SK-N-SH treated with all-trans-retinoic acid at 6 μM for 48 hours (cell line): ENCODE measurements around the gene HCK.

ENCODE experiments used
- ATAC-seq: fragments of 200-7000 bp; cut with Tn5 transposase; 3 replicates; pipeline ENCODE4 v1.9.1; 2020; ENCODE audit warnings: mild to moderate bottlenecking, moderate library complexity
- ARNTL ChIP-seq: fragments of 450-650 bp; formaldehyde crosslinking; IDR thresholded peaks from 2 replicates; pipeline ENCODE4 v1.5.0; 2020; ENCODE audit warnings: low read depth, mild to moderate bottlenecking, moderate library complexity, borderline replicate concordance
- BACH2 ChIP-seq: fragments of 250-450 bp; sonication (Bioruptor Pico); IDR thresholded peaks from 2 replicates; pipeline ENCODE4 v1.9.0; 2021; ENCODE audit warnings: mild to moderate bottlenecking, borderline replicate concordance
- CSDC2 ChIP-seq: fragments of 250-450 bp; sonication (Bioruptor Pico); IDR thresholded peaks from 2 replicates; pipeline ENCODE4 v1.5.0; 2020; ENCODE audit warnings: mild to moderate bottlenecking, moderate library complexity
- CSRNP3 ChIP-seq: fragments of 250-450 bp; sonication (Bioruptor Pico); IDR thresholded peaks from 2 replicates; pipeline ENCODE4 v1.5.1; 2021; ENCODE audit warnings: mild to moderate bottlenecking, moderate library complexity
- ESRRG ChIP-seq: fragments of 250-450 bp; sonication (Bioruptor Pico); IDR thresholded peaks from 2 replicates; pipeline ENCODE4 v1.6.1; 2021; ENCODE audit warnings: mild to moderate bottlenecking
- GLIS3 ChIP-seq: fragments of 250-450 bp; sonication (Bioruptor Pico); IDR thresholded peaks from 2 replicates; pipeline ENCODE4 v1.5.0; 2020; ENCODE audit warnings: mild to moderate bottlenecking, moderate library complexity
- ISL1 ChIP-seq: fragments of 250-450 bp; sonication (Bioruptor Pico); IDR thresholded peaks from 2 replicates; pipeline ENCODE4 v2.1.2; 2022; ENCODE audit warnings: mild to moderate bottlenecking, moderate library complexity
- OSR1 ChIP-seq: fragments of 250-450 bp; sonication (Bioruptor Pico); IDR thresholded peaks from 2 replicates; pipeline ENCODE4 v1.8.0; 2022; ENCODE audit warnings: moderate library complexity, mild to moderate bottlenecking, inconsistent platforms
- PATZ1 ChIP-seq: fragments of 250-450 bp; sonication (Bioruptor Pico); IDR thresholded peaks from 2 replicates; pipeline ENCODE4 v1.8.0; 2020; ENCODE audit warnings: mild to moderate bottlenecking, moderate library complexity, borderline replicate concordance
- PPARA ChIP-seq: fragments of 250-450 bp; sonication (Bioruptor Pico); IDR thresholded peaks from 2 replicates; pipeline ENCODE4 v1.5.0; 2020; ENCODE audit warnings: mild to moderate bottlenecking, borderline replicate concordance
- RARB ChIP-seq: fragments of 250-450 bp; sonication (Bioruptor Pico); IDR thresholded peaks from 2 replicates; pipeline ENCODE4 v1.8.0; 2021; ENCODE audit warnings: mild to moderate bottlenecking, moderate library complexity
- SNAI2 ChIP-seq: fragments of 250-450 bp; sonication (Bioruptor Pico); IDR thresholded peaks from 2 replicates; pipeline ENCODE4 v1.5.0; 2020; ENCODE audit warnings: mild to moderate bottlenecking, moderate library complexity
- TCF4 ChIP-seq: fragments of 250-450 bp; sonication (Bioruptor Pico); IDR thresholded peaks from 2 replicates; pipeline ENCODE4 v1.8.0; 2021; ENCODE audit warnings: mild to moderate bottlenecking, moderate library complexity, borderline replicate concordance
- TOX ChIP-seq: fragments of 250-450 bp; sonication (Bioruptor Pico); IDR thresholded peaks from 2 replicates; pipeline ENCODE4 v1.8.0; 2021; ENCODE audit warnings: mild to moderate bottlenecking, moderate library complexity, borderline replicate concordance
- ZC3H10 ChIP-seq: fragments of 250-450 bp; sonication (Bioruptor Pico); IDR thresholded peaks from 2 replicates; pipeline ENCODE4 v1.5.1; 2021; ENCODE audit warnings: mild to moderate bottlenecking, moderate library complexity
- ZFP3 ChIP-seq: fragments of 250-450 bp; sonication (Bioruptor Pico); IDR thresholded peaks from 2 replicates; pipeline ENCODE4 v1.5.0; 2020; ENCODE audit warnings: mild to moderate bottlenecking, moderate library complexity
- ZFP30 ChIP-seq: fragments of 450-650 bp; formaldehyde crosslinking; IDR thresholded peaks from 2 replicates; pipeline ENCODE4 v1.5.0; 2022; ENCODE audit warnings: mild to moderate bottlenecking, moderate library complexity
- ZNF565 ChIP-seq: fragments of 450-650 bp; formaldehyde crosslinking; conservative IDR thresholded peaks from 2 replicates; pipeline ENCODE4 v1.5.0; 2020; ENCODE audit warnings: low read depth, mild to moderate bottlenecking, moderate library complexity
- ZNF70 ChIP-seq: fragments of 450-650 bp; formaldehyde crosslinking; IDR thresholded peaks from 2 replicates; pipeline ENCODE4 v1.5.0; 2020; ENCODE audit warnings: mild to moderate bottlenecking, moderate library complexity
- ZNF8 ChIP-seq: fragments of 450-650 bp; formaldehyde crosslinking; IDR thresholded peaks from 2 replicates; pipeline ENCODE4 v1.5.0; 2020; ENCODE audit warnings: mild to moderate bottlenecking, moderate library complexity
- TF ChIP-seq, protein P1 (sequence below): fragments of 250-450 bp; sonication (Bioruptor Pico); IDR thresholded peaks from 2 replicates; pipeline ENCODE4 v1.5.1; 2020; ENCODE audit warnings: low read depth, mild to moderate bottlenecking, moderate library complexity

Gene HCK

GRCh38 chr20:32009564-32009963 is 42.5 kb upstream of the HCK start (continued):
- TF ChIP-seq GLIS3 (CRISPR knock-in tag) (no peak), TOX (CRISPR knock-in tag) (no peak)

GRCh38 chr20:32010101-32010500 is 41.9 kb upstream of the HCK start, which contains the start of gene CCM2L:
CCM2L (plus strand) TSS chr20:32010438; CDS start chr20:32010455, 17 bp downstream.
- no peak for ATAC-seq
- TF ChIP-seq PATZ1 (CRISPR knock-in tag) (no peak), ISL1 (CRISPR knock-in tag) (no peak), OSR1 (CRISPR knock-in tag) (no peak), CSRNP3 (CRISPR knock-in tag) (no peak), ZFP3 (CRISPR knock-in tag) (no peak), ARNTL (no peak), ZNF8 (CRISPR knock-in tag) (no peak), TCF4 (no peak), ZFP30 (no peak), PPARA (CRISPR knock-in tag) (no peak), RARB (no peak), CSDC2 (CRISPR knock-in tag) (no peak)
- TF ChIP-seq, protein P1, sequence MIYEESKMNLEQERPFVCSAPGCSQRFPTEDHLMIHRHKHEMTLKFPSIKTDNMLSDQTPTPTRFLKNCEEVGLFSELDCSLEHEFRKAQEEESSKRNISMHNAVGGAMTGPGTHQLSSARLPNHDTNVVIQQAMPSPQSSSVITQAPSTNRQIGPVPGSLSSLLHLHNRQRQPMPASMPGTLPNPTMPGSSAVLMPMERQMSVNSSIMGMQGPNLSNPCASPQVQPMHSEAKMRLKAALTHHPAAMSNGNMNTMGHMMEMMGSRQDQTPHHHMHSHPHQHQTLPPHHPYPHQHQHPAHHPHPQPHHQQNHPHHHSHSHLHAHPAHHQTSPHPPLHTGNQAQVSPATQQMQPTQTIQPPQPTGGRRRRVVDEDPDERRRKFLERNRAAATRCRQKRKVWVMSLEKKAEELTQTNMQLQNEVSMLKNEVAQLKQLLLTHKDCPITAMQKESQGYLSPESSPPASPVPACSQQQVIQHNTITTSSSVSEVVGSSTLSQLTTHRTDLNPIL (CRISPR knock-in tag), result no peak

DNA sequence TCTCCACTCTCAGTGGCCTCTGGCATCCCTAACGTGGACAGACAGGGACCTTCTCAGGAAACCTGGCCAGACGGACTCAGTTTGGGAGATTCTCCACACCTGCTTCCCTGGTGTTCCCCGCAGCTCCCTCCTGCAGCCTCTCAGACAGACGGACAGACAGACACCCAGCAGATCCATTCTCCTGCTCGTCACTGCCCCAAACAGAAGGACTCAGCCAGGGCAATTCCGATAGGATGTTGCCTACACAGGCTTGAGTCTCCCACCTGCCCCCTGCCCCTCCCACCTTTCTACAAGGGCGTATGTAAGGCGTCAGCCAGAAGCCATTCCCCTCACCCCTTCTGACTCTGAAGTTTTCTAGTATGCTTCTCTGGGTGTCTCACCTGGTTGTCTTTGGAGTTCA is 41.4 kb upstream of the HCK start:
- no peak for ATAC-seq
- TF ChIP-seq PPARA (CRISPR knock-in tag) (no peak), ARNTL (no peak), ZNF565 (no peak)
- TF ChIP-seq, protein P1 (CRISPR knock-in tag), result no peak

DNA sequence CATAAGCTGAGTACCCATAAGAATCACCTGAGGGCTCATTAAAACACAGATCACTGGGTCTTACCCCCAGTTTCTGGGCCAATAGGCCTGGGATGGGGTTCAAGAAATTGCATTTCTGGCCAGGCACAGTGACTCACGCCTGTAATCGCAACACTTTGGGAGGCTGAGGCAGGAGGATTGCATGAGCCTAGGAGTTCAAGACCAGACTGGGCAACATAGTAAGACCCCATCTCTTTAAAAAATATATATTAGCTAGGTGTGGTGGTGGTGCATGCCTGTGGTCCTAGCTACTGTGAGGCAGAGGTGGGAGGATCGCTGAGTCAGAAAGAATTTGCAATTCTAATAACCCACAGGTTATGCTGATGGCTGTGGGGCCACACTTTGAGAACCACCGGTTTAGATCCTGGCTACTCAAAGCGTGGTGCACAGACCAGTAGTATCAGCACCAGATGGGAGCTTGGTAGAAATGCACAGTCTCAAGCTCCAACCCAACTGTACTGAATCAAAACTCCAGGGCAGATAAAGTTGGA is 39.8 kb upstream of the HCK start:
- ATAC-seq, result no peak
- TF ChIP-seq BACH2 (CRISPR knock-in tag) (no peak), CSDC2 (CRISPR knock-in tag) (no peak), OSR1 (CRISPR knock-in tag) (no peak), ISL1 (CRISPR knock-in tag) (no peak), SNAI2 (CRISPR knock-in tag) (no peak), ZFP3 (CRISPR knock-in tag) (no peak), TOX (CRISPR knock-in tag) (no peak), PPARA (CRISPR knock-in tag) (no peak), TCF4 (no peak), ZFP30 (no peak), ZNF70 (CRISPR knock-in tag) (no peak), ESRRG (CRISPR knock-in tag) (no peak), RARB (no peak), GLIS3 (CRISPR knock-in tag) (no peak), CSRNP3 (CRISPR knock-in tag) (no peak), ZC3H10 (CRISPR knock-in tag) (no peak)
- TF ChIP-seq, protein P1 (CRISPR knock-in tag), result no peak
